ENCODE data around the gene SPINT2.

GRCh38 chr19:38298821-38299680 is 34.7 kb downstream of the SPINT2 start:
- no peak for TF ChIP-seq CTCF (IDR thresholded peaks at IDR 0.05)
- no peak for TF ChIP-seq POLR2AphosphoS5 (IDR thresholded peaks at IDR 0.05; ENCODE audit: low read depth, low read length)
- TF ChIP-seq SIN3A (IDR thresholded peaks at IDR 0.05; ENCODE audit: borderline replicate concordance, insufficient read depth, low read depth, low read length) = no peak
- TF ChIP-seq TCF7L2 (IDR thresholded peaks at IDR 0.05; ENCODE audit: low read depth, low read length) = peak; percentile 85
- TF ChIP-seq REST (IDR thresholded peaks at IDR 0.05; ENCODE audit: insufficient read depth in 1 of 2, low read depth in 2 of 2, low read length in 1 of 2) = no peak

All from Panc1 (cell line).